GM23248 (cell line): ENCODE measurements around the gene RRP8. TPM values are rescaled to one million over a fixed set of nuclear protein-coding genes. Genes with fewer than 3 reads are reported as not detected.

ENCODE experiments used
- DNase-seq: peaks from one replicate; pipeline ENCODE4 v3.0.0-alpha.2; 2015
- H2AFZ ChIP-seq: fragments of 200-600 bp; sonication (generic); 2 replicates; pipeline ENCODE4 v1.6.1; 2016; ENCODE audit warnings: antibody characterized with exemption
- H3F3A ChIP-seq: fragments of 200-600 bp; sonication (generic); 2 replicates; pipeline ENCODE4 v1.6.1; 2016; ENCODE audit warnings: mild to moderate bottlenecking, antibody characterized with exemption, mixed run types; ENCODE audit not compliant: insufficient read depth
- H3K27ac ChIP-seq: fragments of 200-600 bp; sonication (generic); 2 replicates; pipeline ENCODE4 v1.5.1; 2016; ENCODE audit warnings: mild to moderate bottlenecking
- H3K27me3 ChIP-seq: fragments of 200-600 bp; sonication (generic); replicated peaks from 2 replicates; pipeline ENCODE4 v1.6.1; 2016; ENCODE audit warnings: mild to moderate bottlenecking; ENCODE audit not compliant: insufficient read depth
- H3K36me3 ChIP-seq: fragments of 200-600 bp; sonication (generic); 2 replicates; pipeline ENCODE4 v1.6.1; 2016; ENCODE audit warnings: low read depth, mild to moderate bottlenecking
- H3K4me1 ChIP-seq: fragments of 200-600 bp; sonication (generic); 2 replicates; pipeline ENCODE4 v1.6.1; 2016; ENCODE audit warnings: mild to moderate bottlenecking; ENCODE audit not compliant: insufficient read depth
- H3K4me2 ChIP-seq: fragments of 200-600 bp; sonication (generic); one replicate; pipeline ENCODE4 v1.6.1; 2016; ENCODE audit warnings: mild to moderate bottlenecking; ENCODE audit not compliant: unreplicated experiment
- H3K4me3 ChIP-seq: fragments of 200-600 bp; sonication (generic); 2 replicates; pipeline ENCODE4 v1.5.1; 2016; ENCODE audit warnings: mild to moderate bottlenecking
- H3K79me2 ChIP-seq: fragments of 200-600 bp; sonication (generic); 2 replicates; pipeline ENCODE4 v1.6.1; 2016; ENCODE audit warnings: mild to moderate bottlenecking; ENCODE audit not compliant: insufficient read depth
- H3K9ac ChIP-seq: fragments of 200-600 bp; sonication (generic); 2 replicates; pipeline ENCODE4 v1.6.1; 2016; ENCODE audit warnings: mild to moderate bottlenecking
- H3K9me2 ChIP-seq: fragments of 200-600 bp; sonication (generic); 2 replicates; pipeline ENCODE4 v1.6.1; 2016; ENCODE audit warnings: mixed run types, mild to moderate bottlenecking, moderate library complexity; ENCODE audit not compliant: insufficient read depth
- H3K9me3 ChIP-seq: fragments of 200-600 bp; sonication (generic); one replicate; pipeline ENCODE4 v1.6.1; 2017; ENCODE audit warnings: low read depth
- H4K20me1 ChIP-seq: fragments of 200-600 bp; sonication (generic); 2 replicates; pipeline ENCODE4 v1.6.0; 2016; ENCODE audit not compliant: insufficient read depth
- EZH2 ChIP-seq: fragments of 200-600 bp; sonication (generic); IDR thresholded peaks from 2 replicates; pipeline ENCODE4 v1.6.1; 2018; ENCODE audit warnings: antibody characterized with exemption, mild to moderate bottlenecking; ENCODE audit not compliant: insufficient read depth, poor library complexity, severe bottlenecking
- EZH2phosphoT487 ChIP-seq: fragments of 200-600 bp; sonication (generic); IDR thresholded peaks from 2 replicates; pipeline ENCODE4 v1.6.1; 2018; ENCODE audit warnings: antibody characterized with exemption, moderate library complexity, mild to moderate bottlenecking, low read depth; ENCODE audit not compliant: insufficient read depth
- WGBS, 2 experiments: methylation state at CpG; one replicate each; pipeline ENCODE4 v1.1.6; 2015 to 2017; ENCODE audit warnings: low lambda C conversion rate in 2 of 2, low coverage in 1 of 2; ENCODE audit errors: missing lambda C conversion rate in 2 of 2; 5-methylcytosine and 5-hydroxymethylcytosine counted together
- in situ Hi-C: fragments of 300-500 bp; cut with MboI; formaldehyde crosslinking; loops from 2 replicates; pipeline ENCODE4 v1.15.0; 2020
- polyA plus RNA-seq: library from polyadenylated mRNA; unstranded; fragments of >200 nt; fragmentation: Nextera tagmentation; extraction: Ambion mirVana; gene quantifications from 2 replicates; pipeline ENCODE4 v1.2.1, GENCODE V29; 2016
- total RNA-seq: library from RNA; depleted of rRNA; stranded (reverse); fragments of >200 nt; shearing (Covaris generic); gene quantifications from 2 replicates; pipeline ENCODE4 v1.2.3, GENCODE V29; 2014

Gene RRP8
- total and polyA plus RNA-seq, 2 experiments from 2014 or later: 8.5 to 24.4 TPM

DNA sequence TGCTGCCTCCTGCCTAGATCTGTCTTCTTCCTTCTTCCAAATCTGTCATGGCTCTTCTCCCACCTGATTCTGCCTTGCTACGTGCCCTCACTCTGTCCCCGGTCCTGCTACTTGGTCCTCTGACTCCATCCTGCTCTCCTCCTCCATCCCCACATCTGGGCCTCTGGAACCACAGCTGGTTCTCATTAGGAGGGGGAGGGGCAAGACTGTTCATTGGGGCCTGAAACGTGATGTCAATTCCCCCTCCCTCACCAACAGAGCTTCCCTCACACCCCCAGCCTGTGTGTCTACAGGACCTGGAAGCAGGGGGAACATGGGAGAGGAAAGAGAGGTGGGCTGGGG is 43.1 kb upstream of the RRP8 start:
- H3K27ac ChIP-seq: peak overlapping the region; percentile 39
- no peaks in the 10 kb centered on the region for H3K9me3 ChIP-seq
- in situ Hi-C loops: no loop called here
- peak overlapping the region; percentile 50 for H3K4me3 ChIP-seq
- WGBS, 2 experiments: 5 to 7% methylated on average over 3 of the region's 3 CpGs
- H3K4me2 ChIP-seq: peak overlapping the region; percentile 66
- peak overlapping the region; percentile 76 for H2AFZ ChIP-seq
- peak overlapping the region; percentile 31; the same call in 1 of the 2 replicates for H3K9ac ChIP-seq
- peaks cover 18% of the 10 kb centered on the region; the same call in 1 of the 2 replicates for H3F3A ChIP-seq
- no peaks in the 10 kb centered on the region for H3K9me2 ChIP-seq
- H4K20me1 ChIP-seq: no peaks in the 10 kb centered on the region
- H3K4me1 ChIP-seq: peaks cover 23% of the 10 kb centered on the region
- H3K36me3 ChIP-seq: no peaks in the 10 kb centered on the region
- no peak for TF ChIP-seq EZH2phosphoT487
- TF ChIP-seq EZH2: no peak
- DNase-seq: peak; percentile 63
- no peaks in the 10 kb centered on the region for H3K79me2 ChIP-seq
- H3K27me3 ChIP-seq: no peaks in the 10 kb centered on the region

DNA sequence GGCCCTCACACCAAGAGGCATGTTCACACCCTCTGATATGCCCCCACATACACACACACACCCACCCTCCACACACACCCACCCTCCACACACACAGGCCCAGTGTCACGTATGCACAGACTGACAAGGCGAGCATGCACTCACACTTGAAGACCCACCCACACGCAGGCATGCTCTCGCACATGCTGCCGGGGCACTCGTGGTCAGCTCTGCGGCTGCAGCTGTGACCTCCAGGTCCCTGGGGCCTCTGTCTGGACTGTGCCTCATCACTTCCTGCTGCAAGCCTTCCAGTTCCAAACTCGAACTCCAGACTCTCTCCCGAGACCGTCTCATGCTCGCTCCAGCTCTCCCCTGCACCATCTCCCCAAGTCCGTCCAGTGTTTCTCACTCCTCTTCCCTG is 42.7 kb upstream of the RRP8 start:
- Histone ChIP-seq H3K9me3 (no peaks in the 10 kb centered on the region), H2AFZ (peak overlapping the region; percentile 76), H3F3A (peaks cover 18% of the 10 kb centered on the region; the same call in 1 of the 2 replicates), H3K4me3 (peak overlapping the region; percentile 50), H3K9me2 (no peaks in the 10 kb centered on the region), H3K9ac (peak overlapping the region; percentile 31; the same call in 1 of the 2 replicates), H4K20me1 (no peaks in the 10 kb centered on the region), H3K4me1 (peaks cover 23% of the 10 kb centered on the region), H3K27ac (peak overlapping the region; percentile 39; the same call in 1 of the 2 replicates), H3K27me3 (no peaks in the 10 kb centered on the region), H3K79me2 (no peaks in the 10 kb centered on the region), H3K36me3 (no peaks in the 10 kb centered on the region), H3K4me2 (peak overlapping the region; percentile 66)
- TF ChIP-seq EZH2 (no peak), EZH2phosphoT487 (no peak)
- DNase-seq: peak; percentile 86
- WGBS, 2 experiments: 4 to 7% methylated on average over 12 of the region's 12 CpGs
- in situ Hi-C loops: no loop called here

- no peaks in the 10 kb centered on the region for H3K9me3 ChIP-seq
- no peak overlapping the region for H3K27ac ChIP-seq
- no peak overlapping the region for H3K4me3 ChIP-seq
- H3K4me1 ChIP-seq: peaks cover 30% of the 10 kb centered on the region
- H4K20me1 ChIP-seq: no peaks in the 10 kb centered on the region
- H3K9ac ChIP-seq: no peak overlapping the region
- 92 to 98% methylated on average over 7 of the region's 7 CpGs for WGBS, 2 experiments
- no peaks in the 10 kb centered on the region for H3K27me3 ChIP-seq
- H3K36me3 ChIP-seq: no peaks in the 10 kb centered on the region
- TF ChIP-seq EZH2phosphoT487 (no peak), EZH2 (no peak)
- H2AFZ ChIP-seq: no peak overlapping the region
- no peak for DNase-seq
- H3K9me2 ChIP-seq: no peaks in the 10 kb centered on the region
- H3F3A ChIP-seq: peaks cover 23% of the 10 kb centered on the region
- no peak overlapping the region for H3K4me2 ChIP-seq
- in situ Hi-C loops: no loop called here
- H3K79me2 ChIP-seq: no peaks in the 10 kb centered on the region
Measured at GRCh38 chr11:6642957-6643356, 39.5 kb upstream of the RRP8 start.

DNA sequence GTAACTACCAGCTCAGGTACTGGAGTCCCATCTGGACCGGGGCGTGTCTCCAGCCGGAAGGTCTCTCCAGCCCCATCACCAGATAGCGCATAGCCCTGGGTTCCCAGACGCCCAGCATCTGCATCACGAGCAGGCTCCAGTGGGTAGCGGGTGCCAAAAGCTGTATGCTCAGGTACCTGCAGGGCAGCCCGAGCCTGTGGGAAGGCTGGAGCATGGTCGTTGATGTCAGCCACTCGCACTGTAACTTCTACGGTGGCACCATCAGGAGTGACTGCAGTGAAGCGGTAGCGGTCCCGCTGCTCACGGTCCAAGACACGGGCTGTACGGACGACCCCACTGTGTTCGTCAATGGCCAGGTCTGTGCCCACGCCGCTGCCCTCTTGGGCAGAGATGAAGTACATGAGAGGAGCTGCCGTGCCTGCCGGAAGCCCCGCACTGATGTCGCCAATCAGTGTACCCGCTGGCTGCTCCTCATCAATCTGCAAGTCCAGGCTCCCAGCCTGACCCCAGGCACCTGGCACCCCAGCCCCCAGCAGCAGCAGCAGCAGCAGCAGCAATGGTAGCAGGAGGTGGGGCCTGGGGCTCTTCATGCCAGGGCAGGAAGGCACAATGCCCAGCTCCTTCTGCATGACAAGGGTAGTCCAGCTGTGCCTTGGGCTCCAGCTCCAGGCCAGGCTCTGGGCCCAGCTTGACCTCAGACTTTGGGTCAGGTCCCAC is 37.7 kb upstream of the RRP8 start:
- H3F3A ChIP-seq: peaks cover 23% of the 10 kb centered on the region
- no peak for TF ChIP-seq EZH2
- H3K27ac ChIP-seq: no peak overlapping the region
- H3K4me3 ChIP-seq: no peak overlapping the region
- H3K9ac ChIP-seq: no peak overlapping the region
- 92 to 93% methylated on average over 25 to 26 of the region's 26 CpGs for WGBS, 2 experiments
- DNase-seq: no peak
- no peaks in the 10 kb centered on the region for H3K9me3 ChIP-seq
- peaks cover 20% of the 10 kb centered on the region for H3K4me1 ChIP-seq
- in situ Hi-C loops: no loop called here
- H3K79me2 ChIP-seq: no peaks in the 10 kb centered on the region
- H4K20me1 ChIP-seq: no peaks in the 10 kb centered on the region
- H3K4me2 ChIP-seq: no peak overlapping the region
- H2AFZ ChIP-seq: no peak overlapping the region
- H3K27me3 ChIP-seq: no peaks in the 10 kb centered on the region
- H3K36me3 ChIP-seq: no peaks in the 10 kb centered on the region
- H3K9me2 ChIP-seq: no peaks in the 10 kb centered on the region
